Measurements from ENCODE around the gene P2RY13.

Gene P2RY13

GRCh38 chr3:151289445-151289844, 39.9 kb downstream of the P2RY13 start:
- DNase-seq, result no peak

DNA sequence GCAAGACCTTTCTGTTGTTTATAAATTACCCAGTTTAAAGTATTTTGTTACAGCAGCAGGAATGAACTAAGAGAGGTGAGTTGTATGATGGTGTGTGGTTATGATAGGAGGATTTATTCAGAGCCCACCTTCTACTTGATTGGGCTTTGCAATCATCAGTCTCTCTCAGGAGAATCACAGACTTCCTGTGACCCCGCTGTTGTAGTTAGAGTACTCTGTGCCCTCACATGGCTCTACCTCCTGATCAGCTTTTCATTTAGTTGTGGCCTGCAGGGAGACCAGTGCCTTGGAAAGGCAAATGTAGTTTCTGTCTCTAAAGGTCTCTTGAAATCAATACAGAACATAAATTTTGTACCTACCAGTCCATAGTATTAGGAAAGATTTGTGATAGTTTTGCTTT, 43.4 kb downstream of the P2RY13 start:
- no peak for DNase-seq

GRCh38 chr3:151283907-151284461, 45.4 kb downstream of the P2RY13 start:
- no peak for DNase-seq

GRCh38 chr3:151283387-151283786, 46.0 kb downstream of the P2RY13 start:
- no peak for DNase-seq

DNA sequence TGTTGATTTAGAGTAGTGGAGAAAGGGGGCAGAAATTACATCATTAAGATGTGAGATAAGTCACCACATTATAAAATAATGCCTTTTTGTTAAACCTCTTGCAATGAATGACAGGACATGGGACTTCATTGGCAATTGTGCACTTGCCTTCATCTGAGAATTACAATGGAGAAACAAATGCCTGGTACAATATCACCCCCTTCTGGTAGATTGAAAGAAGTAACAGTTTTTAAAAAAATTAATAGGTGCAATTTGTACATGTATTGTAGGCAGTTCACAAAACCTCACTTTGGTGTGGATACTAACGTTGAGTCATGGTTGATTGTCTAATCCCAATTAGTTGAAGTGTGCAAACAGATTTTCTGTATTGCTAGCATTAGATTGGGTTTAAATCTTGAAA, 46.4 kb downstream of the P2RY13 start:
- no peak for DNase-seq

- DNase-seq, result no peak
Observed at GRCh38 chr3:151281671-151282324, 47.6 kb downstream of the P2RY13 start.

GRCh38 chr3:151278230-151278629, 51.1 kb downstream of the P2RY13 start, which contains the start of gene P2RY14:
Gene P2RY14 (minus strand): TSS chr3:151278542. CDS start chr3:151214316, 64,226 bp downstream.
- DNase-seq, result no peak

DNA sequence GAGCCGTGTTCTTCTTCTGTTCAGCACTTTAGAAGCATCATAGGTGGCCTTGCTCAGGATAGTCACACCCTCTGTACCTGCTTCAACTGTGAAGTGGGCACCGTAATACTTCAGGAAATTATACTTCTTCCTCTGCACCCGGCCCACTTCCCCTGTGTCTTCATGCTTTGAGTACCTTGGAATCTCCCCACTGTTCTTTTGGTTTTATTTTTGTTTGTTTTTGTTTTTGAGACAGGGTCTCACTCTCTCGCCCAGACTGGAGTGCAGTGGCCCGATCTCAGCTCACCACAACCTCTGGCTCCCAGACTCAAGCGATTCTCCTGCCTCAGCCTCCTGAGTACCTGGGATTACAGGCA, 52.7 kb downstream of the P2RY13 start:
- DNase-seq, result no peak
